ENCODE measurements around the gene XDH.

XDH gene

DNA sequence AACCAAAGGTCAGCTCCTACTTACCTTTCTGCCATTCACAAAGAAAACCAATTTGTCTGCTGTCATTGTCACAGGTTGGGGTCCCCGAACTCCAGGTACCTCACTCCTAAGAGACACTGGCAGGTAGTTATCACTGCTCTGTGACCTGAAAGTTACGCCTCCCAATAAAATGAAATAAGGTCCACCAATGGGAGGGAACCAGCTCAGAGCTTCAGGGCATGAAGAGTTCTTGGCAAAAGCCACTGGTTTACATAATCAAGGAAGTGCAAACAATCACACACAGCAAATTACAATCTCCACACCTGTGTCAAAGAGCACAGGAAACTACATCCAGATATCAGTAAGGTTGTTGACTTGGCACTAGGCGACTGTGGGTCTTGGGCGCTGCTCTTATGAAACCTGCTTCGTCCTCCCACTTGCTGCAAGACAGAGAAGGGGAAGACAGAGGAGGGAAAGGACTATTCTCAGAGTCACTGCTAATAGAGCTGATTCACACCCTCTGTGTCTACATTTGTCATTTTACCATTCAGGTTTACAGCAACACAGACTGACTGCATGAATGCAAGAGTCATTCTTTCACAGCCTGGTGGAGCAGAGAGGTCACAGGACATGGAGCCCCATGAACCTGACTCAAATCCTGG, at the start of gene XDH:
Gene XDH (minus strand): TSS at position 142 of the 641 bp plus-strand sequence. CDS start 76 bp downstream, at position 66.
- no peak for DNase-seq

DNA sequence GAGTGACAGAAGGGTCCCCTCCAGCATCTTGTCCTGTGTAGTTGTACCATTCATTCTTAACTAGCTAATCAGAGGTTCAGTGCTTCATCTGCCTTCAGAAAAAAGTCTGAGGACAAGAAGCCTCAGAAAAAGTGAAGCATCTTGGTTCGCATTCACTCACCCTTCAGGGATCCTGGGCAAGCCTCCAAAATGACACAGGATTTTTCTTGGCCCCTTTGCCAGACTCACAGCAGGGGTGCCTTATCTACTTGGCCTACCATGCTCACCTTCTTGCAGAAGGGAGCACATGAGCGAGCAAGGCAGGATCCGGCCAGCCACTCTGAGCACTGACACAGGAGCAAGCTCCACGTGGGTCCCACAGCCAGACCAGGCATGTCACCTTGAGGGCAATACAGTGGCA, 43.1 kb upstream of the XDH start:
- no peak for DNase-seq

DNA sequence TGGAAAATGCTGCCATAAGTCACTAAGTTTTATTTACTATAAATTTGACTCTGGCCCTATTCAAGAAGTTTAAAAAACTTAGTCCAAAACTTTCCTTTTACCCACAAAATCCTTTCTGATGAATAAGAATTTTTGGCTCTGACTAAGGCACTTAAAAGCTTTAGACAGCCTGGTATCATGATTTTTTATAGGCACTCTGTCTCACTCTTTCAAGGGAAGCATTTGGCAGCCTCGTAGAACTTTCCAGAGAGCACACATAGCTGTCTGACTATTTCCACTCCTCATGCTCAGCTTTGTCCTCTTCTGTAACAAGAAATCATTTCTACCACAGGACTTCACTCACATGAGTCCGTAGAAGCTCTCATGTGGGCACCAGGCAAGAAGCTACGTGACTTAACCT, 32.3 kb upstream of the XDH start:
- no peak for DNase-seq

DNA sequence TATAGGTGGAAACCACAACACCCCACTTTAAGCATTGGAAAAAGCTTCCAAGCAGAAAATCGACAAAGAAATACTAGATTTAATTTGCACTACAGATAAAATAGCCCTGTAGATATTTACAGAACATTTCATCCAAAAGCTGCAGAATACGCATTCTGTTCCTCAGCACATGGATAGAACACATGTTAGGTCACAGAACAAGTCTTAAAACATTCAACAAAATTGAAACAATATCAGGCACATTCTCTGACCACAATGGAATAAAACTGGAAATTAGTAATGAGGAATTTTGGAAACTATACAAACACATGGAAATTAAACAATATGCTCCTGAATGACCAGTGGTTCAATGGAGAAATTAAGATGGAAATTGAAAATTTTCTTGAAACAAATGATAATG, 27.8 kb upstream of the XDH start:
- DNase-seq: no peak

DNA sequence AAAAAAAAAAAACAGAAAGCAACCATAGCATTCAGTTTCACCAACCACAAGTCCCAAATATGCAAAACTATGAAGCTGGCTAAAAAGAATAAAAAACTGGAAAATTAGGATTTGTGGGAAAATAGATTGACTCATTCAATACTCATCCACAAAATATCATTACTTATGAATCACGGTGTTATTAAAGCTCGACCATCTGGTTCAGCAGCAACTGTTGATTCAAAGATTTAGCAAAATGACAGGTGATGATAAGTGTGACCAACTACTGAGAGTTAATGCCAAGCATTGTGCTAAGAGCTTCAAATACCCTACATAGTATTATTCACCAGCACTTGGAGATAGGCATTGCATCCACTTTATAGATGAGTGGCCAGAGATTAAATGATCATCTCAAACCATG, 26.2 kb upstream of the XDH start:
- DNase-seq: no peak

DNA sequence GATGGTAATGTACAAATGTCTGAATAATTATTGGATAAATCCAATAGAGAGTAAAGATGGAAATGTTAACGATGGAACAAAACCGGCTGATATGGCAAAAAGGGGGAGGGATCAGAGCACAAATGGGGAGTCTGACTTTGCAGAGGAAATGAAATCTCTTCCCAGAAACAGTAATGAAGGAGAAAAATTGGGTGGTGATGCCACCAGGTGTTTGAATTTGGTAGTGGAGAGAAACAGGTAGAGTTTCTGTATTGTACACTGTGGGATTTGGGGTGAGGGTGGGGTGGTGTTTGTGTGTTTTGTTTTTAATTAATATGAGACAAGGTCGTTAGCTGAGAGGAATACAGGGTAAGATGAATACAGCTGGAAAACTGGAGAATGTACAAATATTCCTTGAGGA, 20.4 kb upstream of the XDH start:
- DNase-seq: no peak

DNA sequence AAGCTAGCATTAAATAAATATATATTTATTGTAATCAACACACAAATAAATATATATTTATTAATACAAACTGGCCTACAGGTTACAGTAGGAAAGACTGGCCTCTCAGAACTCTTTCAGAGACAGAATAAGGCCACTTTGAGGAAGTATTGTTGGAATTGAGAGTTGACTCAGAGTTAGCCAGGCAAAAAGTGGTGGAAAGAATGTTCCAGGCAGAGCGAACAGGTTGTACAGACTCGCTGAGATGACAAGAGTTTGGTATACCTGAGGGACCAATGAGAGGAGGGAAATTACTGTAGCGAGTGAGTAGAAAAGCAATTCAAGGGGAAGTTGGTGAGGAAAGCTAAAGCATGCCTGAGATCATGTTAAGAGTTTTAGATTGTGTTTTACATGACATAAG, 19.0 kb upstream of the XDH start:
- no peak for DNase-seq

DNA sequence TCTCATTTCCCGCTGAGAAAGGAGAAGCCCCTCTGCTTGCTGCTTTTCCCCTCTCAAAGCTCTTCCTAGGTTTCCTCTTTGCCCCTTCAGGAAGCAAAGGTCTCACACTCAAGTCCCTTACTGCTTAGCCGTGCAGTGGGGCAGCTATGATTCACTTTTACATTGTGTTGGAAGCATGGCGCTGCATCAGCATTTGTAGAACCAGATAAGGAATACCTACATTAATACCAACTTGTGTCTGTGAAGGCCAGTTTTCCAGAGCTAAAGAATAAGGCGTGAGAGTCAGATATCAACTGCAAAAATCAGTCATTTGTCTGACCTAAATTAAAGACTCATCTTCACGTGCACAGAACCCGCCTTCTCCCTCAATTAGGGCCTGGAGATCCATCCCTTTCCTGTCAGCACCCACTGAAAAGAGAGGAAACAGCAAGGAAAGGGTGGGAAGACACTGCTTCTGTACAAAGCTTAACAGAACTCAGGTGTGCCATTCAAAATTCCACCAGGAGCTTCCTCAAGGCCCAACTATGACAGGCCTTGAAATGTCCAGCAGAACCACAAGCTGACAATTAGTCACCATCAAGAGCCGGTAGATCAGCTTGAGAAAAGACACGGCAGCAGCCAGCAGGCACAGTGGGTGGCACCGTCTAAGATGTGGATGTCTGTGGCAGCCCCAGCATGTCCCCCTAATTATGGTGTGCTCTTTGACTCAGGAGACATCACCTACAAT, 16.1 kb upstream of the XDH start:
- no peak for DNase-seq

DNA sequence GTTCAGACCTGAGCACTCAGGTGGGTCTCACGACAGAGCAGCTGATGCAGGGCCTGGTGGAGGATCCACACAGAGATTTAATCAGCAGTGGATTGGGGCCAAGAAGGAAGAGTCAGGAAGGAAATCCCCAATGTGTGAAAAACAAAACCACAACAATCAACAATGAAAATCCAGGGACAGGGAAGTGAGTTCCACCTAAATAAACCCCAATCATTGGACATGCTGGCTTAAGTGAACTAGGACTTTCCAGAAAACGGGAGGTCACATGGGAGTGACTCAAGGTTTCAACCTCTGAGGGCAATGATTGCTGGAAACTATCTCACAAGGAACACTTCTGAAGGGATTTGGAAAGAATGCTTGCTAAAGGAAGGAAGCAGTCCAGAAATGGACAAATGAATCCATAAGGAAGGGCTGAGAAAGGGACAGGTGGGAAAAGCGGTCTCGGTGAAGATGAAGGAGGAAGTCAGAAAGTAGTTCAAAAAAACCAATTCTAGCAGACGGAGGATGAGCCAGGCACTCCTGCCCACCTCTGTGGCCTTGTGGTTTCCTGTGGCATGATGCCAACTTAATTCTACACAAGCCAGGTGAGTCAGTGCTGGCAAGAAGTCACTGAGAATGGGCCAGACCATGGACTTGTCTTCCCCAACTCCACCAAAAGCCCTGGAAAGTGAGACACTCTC, 15.4 kb upstream of the XDH start:
- no peak for DNase-seq

DNA sequence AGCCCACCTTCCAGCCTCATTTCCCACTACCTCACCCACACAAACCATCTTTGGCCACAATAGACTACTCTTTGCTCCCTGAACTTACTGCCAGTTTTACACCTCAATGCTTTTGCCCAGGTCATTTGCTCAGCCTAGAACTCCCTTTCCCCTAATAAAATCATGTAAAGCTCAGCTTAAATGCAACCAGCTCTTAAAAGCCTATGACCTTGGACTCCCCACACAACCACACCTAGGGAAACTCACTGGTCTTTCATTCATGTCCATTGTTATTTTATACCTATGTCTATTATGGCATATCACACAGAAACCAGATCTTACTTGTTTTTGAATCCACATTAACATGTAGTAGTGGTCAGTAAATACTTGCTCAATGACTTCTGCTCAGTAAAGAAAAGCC, 14.5 kb upstream of the XDH start:
- no peak for DNase-seq

DNA sequence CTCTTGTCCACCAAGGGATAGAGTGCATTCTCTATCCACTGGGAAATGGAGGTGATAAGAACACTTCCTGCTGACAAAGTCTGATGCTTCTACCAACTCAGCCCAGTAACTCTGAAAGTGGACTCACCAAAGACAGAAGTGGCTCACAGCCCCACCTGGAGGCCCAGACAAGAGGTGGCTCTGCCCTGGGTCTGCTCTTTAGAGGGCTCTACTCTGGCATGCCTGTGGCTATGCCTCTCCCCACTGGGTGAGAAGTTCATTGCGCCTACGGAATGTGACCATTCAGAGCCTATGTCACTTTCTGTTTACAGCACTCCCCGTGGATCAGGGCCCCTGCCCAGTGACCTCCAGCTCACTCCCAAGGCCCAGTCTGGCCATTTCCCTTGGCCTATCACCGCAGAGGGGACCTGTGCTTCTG, 13.5 kb upstream of the XDH start:
- no peak for DNase-seq

DNA sequence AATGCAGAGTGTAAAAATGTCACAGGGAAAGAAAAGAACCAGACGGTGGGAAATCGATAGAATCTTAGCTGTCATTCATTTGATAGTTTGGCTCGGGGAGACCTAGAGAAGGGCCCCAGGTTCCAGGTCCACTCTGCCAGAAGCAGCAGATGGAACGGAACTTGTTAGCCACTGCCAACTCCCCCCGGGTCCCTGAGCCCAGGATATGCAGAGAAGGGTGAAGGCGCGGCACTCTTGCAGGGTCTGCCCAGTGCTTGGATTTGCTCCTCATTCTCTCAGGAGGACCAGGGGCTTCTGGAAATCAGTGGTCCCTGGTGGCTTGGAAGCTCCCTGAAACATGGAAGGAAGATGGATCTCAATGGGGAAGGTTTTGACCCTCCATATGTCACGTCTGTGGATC, 11.6 kb upstream of the XDH start:
- no peak for DNase-seq

DNA sequence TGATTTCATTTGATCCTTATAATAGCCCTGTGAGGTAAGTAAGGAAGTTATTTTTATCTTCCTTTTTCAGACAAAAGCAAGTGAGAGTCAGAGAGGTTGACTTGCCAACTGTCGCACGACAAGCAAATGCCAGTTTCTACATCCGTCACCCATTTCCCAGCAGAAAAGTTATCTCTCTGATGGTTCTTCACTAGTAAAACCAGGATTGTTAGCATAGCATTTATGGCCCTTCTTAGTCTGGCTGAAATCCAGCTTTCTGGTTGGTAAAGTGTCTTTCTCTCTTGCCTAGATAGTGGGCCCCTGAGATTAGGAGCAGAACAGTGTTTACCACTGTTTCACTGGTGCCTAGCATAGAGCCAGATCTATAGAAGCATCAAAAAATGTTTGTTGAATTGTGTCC, 7.1 kb upstream of the XDH start:
- no peak for DNase-seq

DNA sequence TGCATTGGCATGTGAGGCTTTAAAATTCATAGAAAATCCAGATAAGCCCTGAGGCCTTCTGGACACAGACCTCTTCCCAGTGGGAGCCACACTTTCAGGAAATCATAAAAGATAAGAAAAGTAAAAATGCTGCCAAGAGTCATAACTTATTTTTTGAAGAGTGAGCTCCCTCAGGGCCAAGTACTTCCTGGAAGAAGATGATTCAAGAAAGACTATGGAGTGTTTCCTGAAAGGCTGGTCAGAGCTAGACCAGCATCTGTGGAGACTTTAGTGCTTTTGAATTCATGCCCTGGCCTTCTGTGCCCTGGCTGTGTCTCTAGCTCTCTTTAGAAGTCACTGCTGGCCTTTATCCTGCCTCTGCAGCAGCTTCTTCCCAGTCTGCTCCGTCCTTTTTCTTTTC, 6.4 kb upstream of the XDH start:
- DNase-seq: no peak

DNA sequence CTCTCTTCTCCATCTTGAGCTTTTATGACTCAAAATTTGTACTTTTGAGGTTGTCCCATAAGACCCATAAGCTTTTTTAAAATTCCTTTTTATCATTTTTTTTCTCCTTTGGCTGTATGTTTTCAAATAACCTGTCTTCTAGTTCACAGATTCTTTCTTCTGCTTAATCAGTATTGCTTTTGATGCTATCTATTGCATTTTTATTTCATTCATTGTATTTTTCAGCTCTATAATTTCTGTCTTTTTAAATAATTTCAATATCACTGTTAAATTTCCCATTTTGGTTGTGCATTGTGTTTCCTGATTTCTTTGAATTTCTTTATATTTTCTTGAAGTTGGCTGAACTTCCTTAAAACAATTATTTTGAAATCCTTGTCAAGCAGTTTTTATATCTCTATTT, 4.8 kb upstream of the XDH start:
- no peak for DNase-seq

DNA sequence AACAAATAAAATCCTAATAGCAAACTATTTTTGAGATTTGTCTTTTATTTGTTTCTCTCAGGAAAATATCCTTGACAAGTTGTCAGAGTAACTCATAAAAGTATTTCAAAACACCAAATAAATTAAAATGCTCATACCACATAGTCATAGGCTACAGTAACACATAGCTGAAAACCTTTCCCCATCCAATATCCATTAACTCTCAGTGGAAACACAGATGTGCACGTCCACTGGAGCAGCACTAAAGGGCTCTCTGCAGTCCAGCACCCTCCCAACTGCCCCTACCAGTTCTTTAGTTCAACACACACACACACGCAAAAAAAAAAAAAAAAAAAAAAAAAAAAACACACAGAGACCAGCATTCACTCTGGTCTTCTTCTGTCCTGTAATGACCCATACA, 879 bp upstream of the XDH start:
- DNase-seq: no peak

DNA sequence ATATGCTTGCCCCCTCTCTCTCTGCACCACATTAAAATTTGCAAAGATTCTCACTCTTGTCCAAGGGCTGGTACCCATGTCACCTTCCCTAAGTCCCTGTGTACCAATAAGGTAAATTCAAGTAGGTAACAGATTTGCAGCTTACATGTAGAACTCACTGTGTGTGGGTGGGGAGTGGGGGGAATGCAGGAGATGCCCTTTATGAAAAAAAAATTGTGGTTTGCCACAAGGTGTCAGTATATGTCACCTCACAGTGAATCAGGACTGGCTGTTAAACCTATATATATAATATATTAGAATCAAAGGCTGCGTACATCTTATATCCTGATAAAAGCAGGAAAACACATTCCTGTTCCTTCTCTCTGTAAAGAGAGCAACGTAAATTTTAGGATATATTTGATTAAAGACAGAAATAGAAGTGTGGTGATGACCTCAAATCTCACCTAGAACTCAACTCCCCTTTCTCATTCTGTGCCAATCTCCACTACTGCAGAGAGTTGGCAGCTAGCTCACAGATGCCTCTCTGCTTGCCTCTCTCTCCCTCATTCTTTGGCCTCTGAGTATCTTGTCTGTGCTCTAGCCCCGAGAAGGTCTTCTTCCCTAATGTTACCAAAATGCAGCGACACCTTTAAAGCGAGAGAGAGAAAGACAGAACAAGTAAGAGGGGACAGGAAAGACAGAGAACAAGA, 536 bp downstream of the XDH start:
- no peak for DNase-seq

DNA sequence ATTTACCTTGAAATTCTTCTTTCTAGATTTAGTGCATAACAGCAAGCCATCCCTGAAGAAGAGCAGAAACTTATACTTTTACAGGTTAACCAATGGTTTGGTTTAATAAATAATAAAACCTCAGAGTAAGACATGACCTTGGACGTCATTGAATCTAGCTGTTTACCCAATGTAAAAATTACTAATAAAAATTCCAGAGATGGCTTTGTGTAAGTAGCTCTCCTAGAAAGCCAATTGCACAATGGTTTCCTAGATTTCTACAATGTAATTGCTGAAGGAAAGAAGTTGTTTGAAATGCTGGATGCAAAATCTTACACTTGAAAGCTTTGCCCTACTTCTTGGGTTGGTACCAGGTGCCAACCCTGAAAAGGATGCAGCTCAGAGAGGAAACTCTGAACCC, 1.5 kb downstream of the XDH start:
- DNase-seq: no peak

DNA sequence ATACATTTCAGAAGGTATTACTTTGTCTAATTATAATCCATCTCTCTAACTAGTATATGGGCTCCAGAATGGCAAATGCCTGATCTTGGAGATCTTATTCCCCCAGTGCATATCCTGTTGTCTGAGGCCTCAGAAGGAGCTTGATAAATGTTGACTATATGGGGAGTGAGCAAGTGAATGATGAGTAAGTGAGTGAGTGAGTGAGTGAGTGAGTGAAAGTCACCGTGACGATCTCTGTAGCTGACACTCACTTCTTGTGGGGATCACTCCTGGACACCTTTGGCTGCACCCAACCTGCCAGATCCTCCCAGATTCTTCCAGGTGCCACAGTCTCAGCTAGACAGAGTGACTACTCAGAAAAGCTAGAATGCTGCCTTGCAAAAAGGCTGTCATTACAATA, 2.8 kb downstream of the XDH start:
- no peak for DNase-seq

DNA sequence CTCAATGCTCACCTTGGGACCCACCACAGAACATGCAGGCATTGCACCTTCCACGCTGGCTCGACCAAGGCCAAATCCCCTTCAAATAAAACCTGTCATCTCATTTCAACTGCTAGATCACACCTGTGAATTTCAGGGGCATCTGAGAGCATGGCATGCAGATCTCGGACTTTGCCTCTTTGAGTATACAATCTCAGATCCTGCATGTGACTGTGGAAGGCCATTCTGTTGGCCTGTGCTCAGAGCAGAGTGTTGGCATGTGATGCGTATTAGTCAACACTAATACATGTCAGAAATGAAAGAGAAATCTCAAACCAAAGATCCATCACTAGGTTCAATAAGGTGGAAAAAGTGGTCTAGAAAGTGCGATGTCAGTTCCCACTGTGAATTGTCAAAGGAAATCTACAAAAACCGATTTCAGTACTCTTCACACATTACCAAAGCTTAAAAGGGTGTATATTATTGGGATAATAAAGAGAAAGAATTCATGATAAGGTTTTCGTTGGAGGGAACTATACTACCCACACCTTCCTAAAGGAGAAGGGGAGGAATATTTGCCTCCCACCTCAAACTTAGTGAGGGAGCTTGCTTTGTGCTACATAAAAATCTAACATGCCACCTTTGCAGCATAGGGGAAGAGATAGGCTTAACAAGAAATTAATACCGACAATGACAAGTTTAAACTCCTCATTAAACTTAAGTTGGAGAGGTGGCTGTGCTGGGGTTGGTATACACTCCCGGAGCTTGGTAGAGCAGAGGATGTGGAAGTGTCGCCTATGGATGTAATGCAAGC, 7.8 kb downstream of the XDH start:
- no peak for DNase-seq

DNA sequence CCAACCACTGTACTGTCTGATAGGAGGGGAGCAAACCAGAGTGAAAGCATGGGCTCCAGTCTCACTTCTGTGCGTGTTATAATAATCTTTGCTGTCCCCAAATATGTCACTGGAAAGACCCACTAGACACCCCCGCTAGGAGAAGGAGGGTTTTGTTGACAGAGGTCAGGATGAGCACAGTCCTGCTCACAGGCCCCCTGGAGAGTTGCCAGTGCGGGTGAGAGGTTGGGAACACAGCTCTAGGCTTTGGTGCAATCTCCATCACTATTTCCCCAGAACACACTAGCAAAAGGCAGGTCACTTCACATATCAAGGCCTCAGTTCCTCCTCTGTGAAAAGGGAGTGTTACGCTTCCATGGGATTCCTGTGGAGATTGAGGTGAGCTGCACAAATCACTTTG, 9.7 kb downstream of the XDH start:
- DNase-seq: no peak

DNA sequence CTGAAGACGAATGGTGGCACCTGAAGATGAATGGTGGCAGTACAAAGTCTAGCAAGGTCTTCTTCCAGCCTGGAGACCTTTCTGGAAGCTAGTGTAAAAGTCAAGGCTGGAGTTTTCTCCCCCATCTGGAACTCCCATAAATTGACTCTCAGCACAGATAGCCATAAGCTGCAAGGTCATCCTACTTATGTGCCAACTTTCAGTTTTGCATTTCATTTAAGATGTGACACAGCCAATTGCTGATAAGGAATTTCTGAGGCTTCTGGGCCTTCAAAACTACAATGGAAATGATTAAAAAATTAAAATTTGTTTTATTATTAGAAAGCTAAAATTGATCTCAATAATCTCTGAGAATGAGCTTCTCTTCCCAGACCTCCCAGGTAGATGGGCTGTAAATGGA, 10.2 kb downstream of the XDH start:
- DNase-seq: no peak

DNA sequence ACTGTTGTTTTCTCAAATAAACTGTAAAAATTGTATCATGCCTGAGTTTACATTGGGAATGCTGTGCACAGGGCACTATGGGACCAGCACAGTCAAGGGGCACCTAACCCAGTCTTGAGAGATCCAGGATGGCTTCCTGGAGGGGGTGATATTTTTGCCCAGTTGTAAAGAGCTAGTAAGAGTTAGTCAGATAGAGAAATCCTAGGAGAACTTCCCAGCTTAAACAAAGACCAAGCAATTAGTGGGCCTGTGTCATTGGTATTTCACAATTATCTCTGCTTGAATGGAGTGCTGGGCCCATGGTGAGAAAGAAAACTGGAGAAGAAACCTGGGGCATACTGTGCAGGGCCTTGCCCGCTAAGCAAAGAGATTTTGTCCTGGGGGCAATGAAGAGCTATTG, 12.2 kb downstream of the XDH start:
- no peak for DNase-seq
